ENCODE data around the gene SLC17A7. TPM values are rescaled to one million over a fixed set of nuclear protein-coding genes. Genes with fewer than 3 reads are reported as not detected.

The SLC17A7 gene
- total and polyA plus RNA-seq, 2 of the 8 experiments (the other 6 are each of a cell fraction or from before 2014, with no cell fraction given), result 2.7 to 3.0 TPM

- TF ChIP-seq KDM4A (IDR thresholded peaks at IDR 0.05; ENCODE audit: low read depth, low read length, severe bottlenecking), result peak; percentile 43
- TF ChIP-seq CREB1 (IDR thresholded peaks at IDR 0.05), result no peak
- TF ChIP-seq BRCA1 (IDR thresholded peaks at IDR 0.05; ENCODE audit: low read depth, low read length), result no peak
These were observed 628 bp upstream of the SLC17A7 start (continued) for GRCh38 chr19:49441960-49442350.
